ENCODE data around the gene UTP11.

The UTP11 gene

GRCh38 chr1:38005195-38006007 lies 7.1 kb upstream of the UTP11 start, which contains the start of gene FHL3:
FHL3 (minus strand) TSS chr1:38005514; CDS start chr1:37999412, 6,102 bp downstream.
- TF ChIP-seq CTCF (IDR thresholded peaks at IDR 0.05; ENCODE audit: low read depth, low read length): no peak

GRCh38 chr1:38006008-38006828 lies 6.3 kb upstream of the UTP11 start:
- no peak overlapping the region for H3K4me3 ChIP-seq (ENCODE audit: low read depth, low read length)
- TF ChIP-seq CTCF (IDR thresholded peaks at IDR 0.05; ENCODE audit: low read depth, low read length): no peak

More at GRCh38 chr1:38005195-38006007, 7.1 kb upstream of the UTP11 start, which contains the start of gene FHL3:
- peak within 1 kb of the TSS; percentile 81 for H3K4me3 ChIP-seq (ENCODE audit: low read depth, low read length)

GRCh38 chr1:38009088-38009840 lies 3.3 kb upstream of the UTP11 start:
- H3K4me3 ChIP-seq (ENCODE audit: low read depth, low read length): no peak overlapping the region
- no peak for TF ChIP-seq CTCF (IDR thresholded peaks at IDR 0.05; ENCODE audit: low read depth, low read length)

GRCh38 chr1:38009841-38010180 lies 2.7 kb upstream of the UTP11 start:
- no peak overlapping the region for H3K4me3 ChIP-seq (ENCODE audit: low read depth, low read length)
- TF ChIP-seq CTCF (IDR thresholded peaks at IDR 0.05; ENCODE audit: low read depth, low read length): no peak

GRCh38 chr1:38013227-38013622 lies 691 bp downstream of the UTP11 start:
- no peak for TF ChIP-seq CTCF (IDR thresholded peaks at IDR 0.05; ENCODE audit: low read depth, low read length)

GRCh38 chr1:38014171-38014570 lies 1.6 kb downstream of the UTP11 start:
- no peak overlapping the region for H3K4me3 ChIP-seq (ENCODE audit: low read depth, low read length)
- no peak for TF ChIP-seq CTCF (IDR thresholded peaks at IDR 0.05; ENCODE audit: low read depth, low read length)

More at GRCh38 chr1:38013227-38013622, 691 bp downstream of the UTP11 start:
- peak overlapping the region; percentile 92 for H3K4me3 ChIP-seq (ENCODE audit: low read depth, low read length)
